OCI-LY3 (cell line): ENCODE measurements around the gene TEX101.
"Not testable (repeated sequence)": the region's sequence is repeated elsewhere in the genome, so short reads cannot be mapped to it uniquely, and the experiment has no call there.

Source experiments
- H2AFZ ChIP-seq: fragments of 200-600, 300-600 bp; shearing (Covaris generic); 2 replicates; pipeline ENCODE4 v1.6.0; 2014; ENCODE audit warnings: antibody characterized with exemption, low read depth, low read length
- H3K27ac ChIP-seq: fragments of 200-600, 300-600 bp; sonication (generic); 2 replicates; pipeline ENCODE4 v1.5.1; 2014; ENCODE audit warnings: mild to moderate bottlenecking, low read length, moderate library complexity, mixed read lengths
- H3K27me3 ChIP-seq: fragments of 200-600, 300-600 bp; sonication (generic); 2 replicates; pipeline ENCODE4 v1.6.1; 2014; ENCODE audit warnings: low read depth, low read length, mixed read lengths
- H3K36me3 ChIP-seq: fragments of 200-600, 300-600 bp; sonication (generic); replicated peaks from 2 replicates; pipeline ENCODE3; 2014; ENCODE audit warnings: low read depth, low read length, mixed read lengths
- H3K4me1 ChIP-seq: fragments of 300-600, 200-600 bp; sonication (generic); 2 replicates; pipeline ENCODE4 v1.6.1; 2014; ENCODE audit warnings: low read length, mixed read lengths
- H3K4me2 ChIP-seq: fragments of 200-600, 300-600 bp; sonication (generic); 2 replicates; pipeline ENCODE4 v1.6.1; 2014; ENCODE audit warnings: low read length, mixed read lengths
- H3K4me3 ChIP-seq: fragments of 300-600, 200-600 bp; sonication (generic); 2 replicates; pipeline ENCODE4 v1.5.1; 2014; ENCODE audit warnings: antibody characterized with exemption, mild to moderate bottlenecking, low read length, moderate library complexity
- H3K79me2 ChIP-seq: fragments of 300-600, 200-600 bp; shearing (Covaris generic); 2 replicates; pipeline ENCODE4 v1.6.1; 2014; ENCODE audit warnings: mild to moderate bottlenecking, low read length, mixed read lengths
- H3K9ac ChIP-seq: fragments of 300-600, 200-600 bp; shearing (Covaris generic); 2 replicates; pipeline ENCODE4 v1.6.0; 2014; ENCODE audit warnings: mild to moderate bottlenecking, low read length, moderate library complexity
- H3K9me3 ChIP-seq: fragments of 200-600, 300-600 bp; shearing (Covaris generic); 2 replicates; pipeline ENCODE4 v1.6.1; 2014; ENCODE audit warnings: low read length, mixed read lengths; ENCODE audit not compliant: insufficient read depth
- H4K20me1 ChIP-seq: fragments of 200-600, 300-600 bp; sonication (generic); 2 replicates; pipeline ENCODE4 v1.6.1; 2016; ENCODE audit warnings: low read length, mixed read lengths; ENCODE audit not compliant: insufficient read depth
- EZH2phosphoT487 ChIP-seq: fragments of 200-600 bp; shearing (Covaris generic); IDR thresholded peaks from 2 replicates; pipeline ENCODE4 v1.6.1; 2018; ENCODE audit warnings: antibody characterized with exemption, mixed run types, low read depth
- TF ChIP-seq, protein P1 (sequence below): fragments of 200-600, 300-600 bp; sonication (generic); IDR thresholded peaks from 2 replicates; pipeline ENCODE4 v1.5.1; 2014; ENCODE audit warnings: antibody characterized with exemption, low read length, low read depth

TEX101 gene

DNA sequence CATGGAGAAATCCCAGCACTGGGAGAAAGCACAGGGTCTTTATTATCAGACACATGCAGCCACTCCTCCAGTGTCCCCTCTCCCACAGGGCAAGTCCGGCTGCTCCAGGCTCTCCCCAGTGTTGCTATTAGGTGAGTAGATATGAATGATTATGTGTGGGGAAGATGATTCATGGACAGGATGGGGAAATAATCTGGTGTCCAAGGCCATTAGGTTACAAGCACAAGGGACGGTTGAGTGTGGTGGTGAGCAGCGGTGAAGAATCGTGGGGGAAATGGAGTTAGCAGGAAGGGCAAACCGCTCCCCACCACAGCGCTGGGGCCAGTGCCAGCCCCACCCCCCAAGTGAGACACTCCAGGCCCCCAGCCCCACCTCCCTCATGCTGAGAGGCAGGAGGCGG, 42.2 kb upstream of the TEX101 start:
- Histone ChIP-seq H3K27me3 (peaks cover 8% of the 10 kb centered on the region; the same call in 1 of the 2 replicates), H3K36me3 (no peaks in the 10 kb centered on the region), H3K4me1 (no peaks in the 10 kb centered on the region), H3K27ac (no peak overlapping the region), H4K20me1 (no peaks in the 10 kb centered on the region), H3K9ac (no peak overlapping the region), H2AFZ (no peak overlapping the region), H3K4me3 (no peak overlapping the region), H3K79me2 (no peaks in the 10 kb centered on the region), H3K4me2 (no peak overlapping the region), H3K9me3 (no peaks in the 10 kb centered on the region)
- TF ChIP-seq, protein P1, sequence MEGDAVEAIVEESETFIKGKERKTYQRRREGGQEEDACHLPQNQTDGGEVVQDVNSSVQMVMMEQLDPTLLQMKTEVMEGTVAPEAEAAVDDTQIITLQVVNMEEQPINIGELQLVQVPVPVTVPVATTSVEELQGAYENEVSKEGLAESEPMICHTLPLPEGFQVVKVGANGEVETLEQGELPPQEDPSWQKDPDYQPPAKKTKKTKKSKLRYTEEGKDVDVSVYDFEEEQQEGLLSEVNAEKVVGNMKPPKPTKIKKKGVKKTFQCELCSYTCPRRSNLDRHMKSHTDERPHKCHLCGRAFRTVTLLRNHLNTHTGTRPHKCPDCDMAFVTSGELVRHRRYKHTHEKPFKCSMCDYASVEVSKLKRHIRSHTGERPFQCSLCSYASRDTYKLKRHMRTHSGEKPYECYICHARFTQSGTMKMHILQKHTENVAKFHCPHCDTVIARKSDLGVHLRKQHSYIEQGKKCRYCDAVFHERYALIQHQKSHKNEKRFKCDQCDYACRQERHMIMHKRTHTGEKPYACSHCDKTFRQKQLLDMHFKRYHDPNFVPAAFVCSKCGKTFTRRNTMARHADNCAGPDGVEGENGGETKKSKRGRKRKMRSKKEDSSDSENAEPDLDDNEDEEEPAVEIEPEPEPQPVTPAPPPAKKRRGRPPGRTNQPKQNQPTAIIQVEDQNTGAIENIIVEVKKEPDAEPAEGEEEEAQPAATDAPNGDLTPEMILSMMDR, result no peak
- TF ChIP-seq EZH2phosphoT487, result no peak

DNA sequence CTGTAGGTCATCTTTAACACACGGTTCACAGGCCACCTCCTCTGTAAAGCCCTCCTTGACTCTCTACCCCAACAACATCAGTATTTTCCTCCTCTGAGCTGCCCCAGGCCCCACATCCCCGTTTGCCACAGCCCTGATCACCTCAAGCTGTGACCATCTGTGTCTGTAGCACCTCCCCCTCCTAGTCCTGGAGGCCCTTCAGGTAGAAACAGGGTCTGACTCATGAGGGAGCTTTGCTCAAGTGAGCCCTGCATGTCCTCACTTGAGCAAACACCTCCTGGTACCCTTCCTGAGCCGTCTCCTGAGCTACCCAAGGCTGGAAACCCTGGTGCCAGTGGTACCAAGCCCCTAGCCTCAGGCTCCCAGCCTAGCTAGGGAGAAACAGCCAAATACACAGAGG, 37.1 kb upstream of the TEX101 start:
- H3K9me3 ChIP-seq, H3K27me3 ChIP-seq, H4K20me1 ChIP-seq, H3K4me2 ChIP-seq, H3K4me3 ChIP-seq, H3K36me3 ChIP-seq, H3K79me2 ChIP-seq, H3K27ac ChIP-seq, H3K9ac ChIP-seq, H2AFZ ChIP-seq: not testable (repeated sequence)
- peaks cover 11% of the 10 kb centered on the region for H3K4me1 ChIP-seq

DNA sequence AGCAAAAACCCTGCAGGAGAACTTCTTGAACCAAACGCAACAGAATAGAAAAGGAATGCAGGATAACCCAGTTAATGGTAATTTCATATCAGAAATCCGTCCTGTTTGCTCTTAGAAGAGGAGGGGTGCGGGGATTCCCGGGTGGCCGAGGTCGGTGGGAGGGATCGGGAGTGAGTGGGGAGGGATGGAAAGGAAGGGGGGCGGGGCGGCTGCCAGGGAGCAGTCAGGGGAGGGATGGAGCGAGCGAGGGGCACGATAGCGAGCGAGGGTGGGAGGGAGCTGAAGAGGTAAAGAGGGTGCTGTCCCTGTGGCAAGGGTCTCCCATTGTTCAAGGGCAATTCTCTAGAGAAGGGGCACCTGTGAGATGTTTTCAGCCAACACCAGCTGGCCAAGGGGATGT, 34.7 kb upstream of the TEX101 start:
- Histone ChIP-seq H2AFZ (no peak overlapping the region), H3K4me3 (no peak overlapping the region), H4K20me1 (no peaks in the 10 kb centered on the region), H3K27me3 (peaks cover 6% of the 10 kb centered on the region), H3K4me2 (no peak overlapping the region), H3K27ac (no peak overlapping the region), H3K36me3 (no peaks in the 10 kb centered on the region), H3K9me3 (no peaks in the 10 kb centered on the region), H3K4me1 (peaks cover 11% of the 10 kb centered on the region), H3K9ac (no peak overlapping the region), H3K79me2 (no peaks in the 10 kb centered on the region)
- TF ChIP-seq EZH2phosphoT487, result no peak
- TF ChIP-seq, protein P1, result no peak

DNA sequence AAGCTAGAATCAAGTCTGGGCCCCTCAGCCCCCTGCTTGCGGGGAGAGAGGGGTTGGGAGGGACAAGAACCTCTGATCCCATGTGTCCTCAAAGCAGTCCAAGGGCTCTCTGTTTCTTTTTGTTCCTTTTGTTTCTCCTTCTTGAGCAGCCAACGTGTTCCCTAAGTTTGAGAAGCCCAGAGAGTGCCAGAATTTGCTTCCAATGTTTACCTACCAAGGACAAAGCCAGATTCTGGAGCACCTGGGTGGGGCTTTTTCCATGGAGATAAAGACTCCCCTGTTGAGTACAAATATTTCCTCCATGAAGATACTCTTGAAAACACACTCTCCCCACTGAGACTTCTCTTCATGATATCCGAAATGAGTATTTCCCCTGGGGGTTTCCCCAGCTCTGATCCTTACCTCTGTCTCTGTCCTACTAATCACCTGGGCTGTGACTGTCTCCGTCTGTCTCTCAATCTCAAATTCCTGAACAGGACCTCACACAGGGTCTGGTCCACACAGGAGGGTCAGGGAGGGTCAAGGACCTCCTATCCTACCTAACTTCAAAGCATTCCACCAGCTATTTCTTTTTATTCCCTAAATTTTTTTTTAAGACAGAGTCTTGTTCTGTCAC, 33.8 kb upstream of the TEX101 start:
- Histone ChIP-seq H4K20me1 (no peaks in the 10 kb centered on the region), H2AFZ (no peak overlapping the region), H3K79me2 (no peaks in the 10 kb centered on the region), H3K27ac (no peak overlapping the region), H3K4me1 (peaks cover 11% of the 10 kb centered on the region), H3K27me3 (peaks cover 6% of the 10 kb centered on the region), H3K9me3 (no peaks in the 10 kb centered on the region), H3K36me3 (no peaks in the 10 kb centered on the region), H3K9ac (no peak overlapping the region), H3K4me3 (no peak overlapping the region), H3K4me2 (peak overlapping the region; percentile 50)
- no peak for TF ChIP-seq EZH2phosphoT487
- TF ChIP-seq, protein P1, result no peak

DNA sequence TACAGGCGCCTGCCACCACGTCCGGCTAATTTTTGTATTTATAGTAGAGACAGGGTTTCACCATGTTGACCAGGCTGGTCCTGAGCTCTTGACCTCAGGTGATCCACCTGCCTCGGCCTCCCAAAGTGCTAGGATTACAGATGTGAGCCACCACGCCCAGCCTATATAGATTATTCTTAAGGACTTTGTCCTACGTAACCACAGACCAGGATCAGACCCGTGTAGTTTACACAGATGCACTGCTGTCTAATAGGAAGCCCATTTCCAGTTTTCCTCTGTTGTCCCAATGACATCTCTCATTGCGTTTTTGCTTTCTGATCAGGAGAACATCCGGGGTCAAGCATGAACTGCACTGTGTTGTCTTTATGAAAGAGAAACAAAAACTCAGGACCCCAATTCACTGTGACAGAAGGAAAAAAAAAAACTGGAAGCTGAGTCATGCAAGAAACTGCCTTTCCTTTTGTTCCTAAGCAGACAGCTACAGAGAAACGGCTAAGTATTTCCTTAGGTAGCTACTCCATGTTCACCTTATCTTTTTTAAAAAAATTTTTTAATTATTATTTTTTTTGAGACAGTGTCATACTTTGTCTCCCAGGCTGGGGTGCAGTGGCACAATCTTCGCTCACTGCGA, 32.0 kb upstream of the TEX101 start:
- H3K36me3 ChIP-seq, H3K27me3 ChIP-seq, H3K9ac ChIP-seq, H2AFZ ChIP-seq, H3K79me2 ChIP-seq, H4K20me1 ChIP-seq, H3K9me3 ChIP-seq, H3K4me2 ChIP-seq, H3K27ac ChIP-seq, H3K4me3 ChIP-seq: not testable (repeated sequence)
- peaks cover 11% of the 10 kb centered on the region for H3K4me1 ChIP-seq

DNA sequence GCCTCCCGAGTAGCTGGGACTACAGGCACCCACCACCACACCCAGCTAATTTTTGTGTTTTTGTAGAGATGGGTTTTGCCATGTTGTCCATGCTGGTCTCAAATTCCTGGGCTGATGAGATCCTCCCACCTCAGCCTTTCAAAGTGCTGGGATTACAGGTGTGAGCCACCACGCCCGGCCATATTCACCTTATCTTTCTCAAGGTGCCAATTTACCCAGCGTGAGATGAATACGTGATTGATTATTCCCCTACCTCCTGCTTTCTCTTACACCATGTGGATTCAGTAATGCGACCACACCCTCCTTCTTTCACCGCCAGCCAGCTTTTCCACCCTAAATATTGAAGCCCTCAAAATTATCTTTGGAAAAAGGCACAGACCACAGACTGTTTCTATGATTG, 31.4 kb upstream of the TEX101 start:
- not testable (repeated sequence) for H3K79me2 ChIP-seq, H3K27me3 ChIP-seq, H2AFZ ChIP-seq, H3K36me3 ChIP-seq, H3K9me3 ChIP-seq, H3K27ac ChIP-seq, H3K9ac ChIP-seq, H3K4me2 ChIP-seq, H4K20me1 ChIP-seq, H3K4me3 ChIP-seq
- peaks cover 11% of the 10 kb centered on the region for H3K4me1 ChIP-seq

DNA sequence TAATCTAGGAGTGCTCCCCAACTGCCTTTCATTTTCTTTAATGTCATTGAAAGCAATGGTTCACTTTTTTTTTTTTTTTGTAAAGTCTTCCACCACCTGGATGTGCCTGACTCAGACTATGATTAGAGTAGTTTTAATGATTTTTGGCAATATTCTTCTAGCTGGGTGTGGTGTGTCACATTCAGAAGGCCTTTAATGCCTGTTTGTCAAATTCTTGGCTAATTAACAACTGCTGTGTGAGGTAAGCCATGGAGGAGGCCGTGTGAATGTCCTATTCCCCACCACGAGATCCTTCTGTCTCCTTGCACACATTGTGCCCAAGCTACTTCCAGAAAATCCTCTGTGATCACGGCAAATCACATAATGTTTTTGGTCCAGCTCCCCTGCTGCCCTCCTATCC, 30.9 kb upstream of the TEX101 start:
- not testable (repeated sequence) for H3K27me3 ChIP-seq

More for the DNA sequence above, 30.9 kb upstream of the TEX101 start:
- not testable (repeated sequence) for H3K27ac ChIP-seq, H3K9ac ChIP-seq, H3K4me3 ChIP-seq, H4K20me1 ChIP-seq, H3K36me3 ChIP-seq, H2AFZ ChIP-seq, H3K4me2 ChIP-seq, H3K79me2 ChIP-seq, H3K9me3 ChIP-seq
- peaks cover 11% of the 10 kb centered on the region for H3K4me1 ChIP-seq
